HG02571 (cell line): ENCODE measurements around the gene SMCO2.

Experiments
- ATAC-seq: cut with Tn5 transposase; IDR thresholded peaks from one replicate; pipeline ENCODE4 v1.9.1; 2021; ENCODE audit warnings: mild to moderate bottlenecking, moderate library complexity; ENCODE audit not compliant: unreplicated experiment

SMCO2 gene

GRCh38 chr12:27549236-27549800, 102.8 kb downstream of the SMCO2 start:
- no peak for ATAC-seq

- no peak for ATAC-seq
Measured at GRCh38 chr12:27549801-27550652, 103.5 kb downstream of the SMCO2 start.

DNA sequence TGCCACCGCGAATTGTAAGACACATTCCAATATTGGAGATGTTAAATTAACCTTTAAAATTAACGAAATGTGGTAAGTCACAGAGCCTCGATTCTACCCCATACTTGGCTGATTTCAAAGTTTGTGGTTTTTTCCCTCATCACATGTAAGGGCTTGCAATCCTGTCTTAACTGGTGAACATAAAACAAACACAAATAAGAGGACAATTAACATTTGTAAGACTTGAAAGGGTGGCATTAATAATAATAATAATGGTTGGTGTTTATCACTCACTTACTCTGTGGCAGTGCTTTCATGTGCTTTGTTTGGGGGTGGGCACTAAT, 104.1 kb downstream of the SMCO2 start:
- no peak for ATAC-seq

GRCh38 chr12:27551172-27551840, 104.8 kb downstream of the SMCO2 start:
- ATAC-seq: no peak
